GM12878 (cell line): ENCODE measurements around the gene MEG3. TPM values are rescaled to one million over a fixed set of nuclear protein-coding genes. Genes with fewer than 3 reads are reported as not detected.

Experiments used
- ATAC-seq: fragments of 200-7000 bp; cut with Tn5 transposase; 3 replicates; pipeline ENCODE4 v1.9.1; 2020; ENCODE audit warnings: mild to moderate bottlenecking, moderate library complexity
- BruUV-seq: library from RNA; stranded (reverse); fragments of 400-500 nt; replicated peaks from 2 replicates; lab custom pipeline; 2021; lab: Mats Ljungman, UMichigan
- CTCF ChIA-PET: fragments of 300-600 bp; sonication (Branson Sonifier 250); formaldehyde crosslinking; extraction: SDS; loops from one replicate; lab custom pipeline; 2021; ENCODE audit warnings: inconsistent platforms; lab: Yijun Ruan, JAX
- POLR2A ChIA-PET: fragments of 350-600 bp; formaldehyde crosslinking; extraction: SDS; loops from one replicate; lab custom pipeline; 2021; ENCODE audit warnings: inconsistent platforms; lab: Charles Lee
- RAD21 ChIA-PET: fragments of 300-600 bp; sonication (Branson Sonifier 250); formaldehyde crosslinking; loops from one replicate; lab custom pipeline; 2023; ENCODE audit warnings: antibody characterized with exemption; ENCODE audit not compliant: unreplicated experiment; lab: Charles Lee
- SMC1A ChIA-PET: fragments of 300-600 bp; sonication (Branson Sonifier 250); formaldehyde crosslinking; loops from one replicate; lab custom pipeline; 2023; ENCODE audit not compliant: unreplicated experiment, uncharacterized antibody; lab: Charles Lee
- DNase-seq: peaks from one replicate; pipeline ENCODE4 v3.0.0-alpha.2; 2011; ENCODE audit warnings: low read depth, low spot score
- FAIRE-seq: peaks from 3 replicates; lab custom pipeline; 2011; peaks lifted over from hg19 to GRCh38; lab: Jason Lieb, UNC
- H2AFZ ChIP-seq: 2 replicates; pipeline ENCODE4 v1.6.0; 2011; ENCODE audit warnings: low read depth, low read length, control low read depth; ENCODE audit not compliant: control insufficient read depth
- H3K27ac ChIP-seq: 2 replicates; pipeline ENCODE4 v1.5.1; 2011; ENCODE audit warnings: control low read depth; ENCODE audit not compliant: control insufficient read depth, insufficient read depth
- H3K27me3 ChIP-seq, 2 experiments: replicated peaks in 1 of 2; 2 replicates each; pipeline versions ENCODE4 v1.6.0 to v1.6.1; 2011; ENCODE audit warnings: low read length in 1 of 2; ENCODE audit not compliant: control insufficient read depth in 2 of 2, insufficient read depth in 2 of 2
- H3K36me3 ChIP-seq, 2 experiments: 2 replicates each; pipeline ENCODE4 v1.5.1; 2011; ENCODE audit warnings: low read length in 1 of 2; ENCODE audit not compliant: control insufficient read depth in 2 of 2, insufficient read depth in 2 of 2
- H3K4me1 ChIP-seq: 2 replicates; pipeline ENCODE4 v1.6.1; 2011; ENCODE audit warnings: mild to moderate bottlenecking, low read length, moderate library complexity, mixed read lengths; ENCODE audit not compliant: control insufficient read depth, insufficient read depth
- H3K4me2 ChIP-seq: 2 replicates; pipeline ENCODE4 v1.6.0; 2011; ENCODE audit warnings: control low read depth; ENCODE audit not compliant: control insufficient read depth, insufficient read depth
- H3K4me3 ChIP-seq: fragments of 200-600 bp; sonication (generic); 2 replicates; pipeline ENCODE4 v1.5.1; 2016
- H3K79me2 ChIP-seq: 2 replicates; pipeline ENCODE4 v1.6.0; 2011; ENCODE audit warnings: low read length; ENCODE audit not compliant: control insufficient read depth, insufficient read depth
- H3K9ac ChIP-seq: 2 replicates; pipeline ENCODE4 v1.8.0; 2011; ENCODE audit warnings: low read length, control low read depth, mixed read lengths; ENCODE audit not compliant: control insufficient read depth, insufficient read depth
- H3K9me3 ChIP-seq: replicated peaks from 3 replicates; pipeline ENCODE4 v1.5.1; 2011; ENCODE audit warnings: mild to moderate bottlenecking, low read length; ENCODE audit not compliant: control insufficient read depth, insufficient read depth
- H4K20me1 ChIP-seq: 2 replicates; pipeline ENCODE4 v1.6.0; 2011; ENCODE audit not compliant: control insufficient read depth, insufficient read depth
- BRCA1 ChIP-seq: IDR thresholded peaks from 2 replicates; pipeline ENCODE4 v1.6.1; 2011; ENCODE audit warnings: low read depth, low read length, improper control_type of control experiment
- IRF3 ChIP-seq: fragments of 450-650 bp; IDR thresholded peaks from 2 replicates; pipeline ENCODE4 v1.6.1; 2014; ENCODE audit warnings: mild to moderate bottlenecking
- IRF5 ChIP-seq: fragments of 450-650 bp; IDR thresholded peaks from 2 replicates; pipeline ENCODE4 v1.6.1; 2017; ENCODE audit warnings: borderline replicate concordance
- JUNB ChIP-seq: IDR thresholded peaks from 2 replicates; pipeline ENCODE4 v1.6.1; 2016; ENCODE audit warnings: antibody characterized with exemption, mild to moderate bottlenecking
- SMC3 ChIP-seq: IDR thresholded peaks from 2 replicates; pipeline ENCODE4 v1.6.1; 2011; ENCODE audit warnings: low read length, improper control_type of control experiment, borderline replicate concordance
- SPI1 ChIP-seq: IDR thresholded peaks from 2 replicates; pipeline ENCODE4 v1.6.1; 2011; ENCODE audit warnings: low read depth, mild to moderate bottlenecking, low read length, moderate library complexity, borderline replicate concordance; ENCODE audit not compliant: insufficient read depth
- SUZ12 ChIP-seq: fragments of 200-600 bp; sonication (generic); IDR thresholded peaks from one replicate; pipeline ENCODE4 v1.6.1; 2018; ENCODE audit warnings: antibody characterized with exemption, mild to moderate bottlenecking; ENCODE audit not compliant: unreplicated experiment
- TAF1 ChIP-seq: IDR thresholded peaks from 2 replicates; pipeline ENCODE4 v1.6.1; 2011; ENCODE audit warnings: mild to moderate bottlenecking, low read depth, low read length, borderline replicate concordance
- USF1 ChIP-seq: IDR thresholded peaks from 2 replicates; pipeline ENCODE4 v1.6.1; 2011; ENCODE audit warnings: borderline replicate concordance, low read depth, mild to moderate bottlenecking, moderate library complexity, mixed read lengths, low read length; ENCODE audit not compliant: insufficient read depth; ENCODE audit errors: extremely low read length
- WGBS: methylation state at CpG from one replicate; pipeline ENCODE4 v1.1.6; 2016; ENCODE audit warnings: low lambda C conversion rate; ENCODE audit not compliant: insufficient replicate concordance, insufficient coverage; ENCODE audit errors: missing lambda C conversion rate; 5-methylcytosine and 5-hydroxymethylcytosine counted together
- in situ Hi-C: fragments of 300-500 bp; cut with MboI; formaldehyde crosslinking; loops from 9 replicates; pipeline ENCODE4 v1.14.3; 2018; ENCODE audit warnings: mixed read lengths
- intact Hi-C: fragments of 100-400 bp; cut with micrococcal nuclease; formaldehyde crosslinking; loops from one replicate; pipeline ENCODE4 v1.14.2; 2022; ENCODE audit not compliant: unreplicated experiment
- polyA plus RNA-seq, 11 experiments: library from polyadenylated mRNA; depleted of rRNA in 4 of 11; unstranded in 6 of 11; stranded (reverse) in 5 of 11; fragments of >200 nt; fragmentation: Nextera tagmentation in 4 of 11; fragmentation: Illumina TruSeq in 1 of 11; extraction: Ambion mirVana in 4 of 11; extraction: Trizol in 1 of 11; gene quantifications; 1 replicate in 1 of 11; 2 replicates in 10 of 11; pipeline versions ENCODE4 v1.2.1 to v1.2.3, GENCODE V29; 2011 to 2016; ENCODE audit warnings: inconsistent platforms in 2 of 11, missing spikeins in 2 of 11, low read depth in 1 of 11
- total RNA-seq, 4 experiments: library from RNA; depleted of rRNA in 3 of 4; stranded (reverse); fragments of >200 nt in 3 of 4; fragmentation: Illumina TruSeq in 1 of 4; extraction: Trizol in 1 of 4; gene quantifications; 2 replicates each; pipeline versions ENCODE4 v1.2.1 to v1.2.3, GENCODE V29; 2013 to 2021

MEG3 gene
- total and polyA plus RNA-seq, 10 of the 15 experiments (the other 5 are each of a cell fraction or from before 2014, with no cell fraction given): 0.03 to 2.9 (median 0.95) TPM; not detected in 7

GRCh38 chr14:100903134-100903468, 77.2 kb downstream of the MEG3 start:
- Histone ChIP-seq H3K4me3 (no peak overlapping the region), H3K4me1 (no peaks in the 10 kb centered on the region), H3K9ac (no peak overlapping the region), H3K36me3 (no peaks in the 10 kb centered on the region), H3K27ac (no peak overlapping the region), H4K20me1 (no peaks in the 10 kb centered on the region), H3K27me3 (no peaks in the 10 kb centered on the region; a peak in 2 of 4 replicates), H3K79me2 (no peaks in the 10 kb centered on the region), H3K4me2 (no peak overlapping the region), H3K9me3 (no peaks in the 10 kb centered on the region), H2AFZ (no peak overlapping the region)
- in situ Hi-C loops (no loop called here), intact Hi-C loops (no loop called here)
- BruUV-seq: no TSS peak
- DNase-seq (no peak), FAIRE-seq (no peak), ATAC-seq (no peak)
- ChIA-PET POLR2A (no interaction called here), CTCF (no interaction called here), RAD21 (no interaction called here), SMC1A (no interaction called here)
- TF ChIP-seq SMC3: no peak
- 40% methylated on average over 10 of the region's 10 CpGs for WGBS

GRCh38 chr14:100903672-100904185, 77.8 kb downstream of the MEG3 start, which contains the start of gene RTL1:
RTL1 (minus strand) TSS chr14:100903722; CDS start chr14:100884788, 18,934 bp downstream.
- ChIA-PET POLR2A (no interaction called here), RAD21 (no interaction called here), SMC1A (no interaction called here), CTCF (no interaction called here)
- no peak within 1 kb of the TSS for H3K4me2 ChIP-seq
- DNase-seq (no peak), ATAC-seq (no peak), FAIRE-seq (no peak)
- no peak within 1 kb of the TSS for H2AFZ ChIP-seq
- no peak within 1 kb of the TSS for H3K9ac ChIP-seq
- TF ChIP-seq TAF1 (no peak), JUNB (no peak), SUZ12 (no peak), IRF3 (no peak), BRCA1 (no peak), USF1 (no peak), IRF5 (no peak), SPI1 (no peak)
- no peak within 1 kb of the TSS for H3K4me3 ChIP-seq
- H4K20me1 ChIP-seq: no peaks in the 10 kb centered on the region
- whole genome bisulfite sequencing: 31% methylated on average over 12 of the region's 12 CpGs
- H3K27me3 ChIP-seq: no peaks in the 10 kb centered on the region; a peak in 2 of 4 replicates
- no TSS peak for BruUV-seq
- in situ Hi-C loops (no loop called here), intact Hi-C loops (no loop called here)
- H3K9me3 ChIP-seq: no peaks in the 10 kb centered on the region
- no peaks in the 10 kb centered on the region for H3K79me2 ChIP-seq
- H3K27ac ChIP-seq: no peak within 1 kb of the TSS
- H3K4me1 ChIP-seq: no peaks in the 10 kb centered on the region
- no peaks in the 10 kb centered on the region for H3K36me3 ChIP-seq
